DND-41 (cell line): ENCODE results near the gene CTBP1.

Source experiments
- ATAC-seq: fragments of 200-7000 bp; cut with Tn5 transposase; 3 replicates; pipeline ENCODE4 v1.9.1; 2021; ENCODE audit warnings: low read depth; ENCODE audit not compliant: insufficient read depth
- DNase-seq: peaks from one replicate; pipeline ENCODE4 v3.0.0-alpha.2; 2020
- H2AFZ ChIP-seq: 2 replicates; pipeline ENCODE4 v1.6.0; 2012; ENCODE audit warnings: low read depth, low read length
- H3K27ac ChIP-seq: 2 replicates; pipeline ENCODE4 v1.5.1; 2012; ENCODE audit warnings: low read length, inconsistent platforms
- H3K27me3 ChIP-seq: fragments of 200-600 bp; sonication (generic); 2 replicates; pipeline ENCODE4 v1.6.0; 2012; ENCODE audit warnings: low read length, mild to moderate bottlenecking, inconsistent platforms; ENCODE audit not compliant: insufficient read depth, poor library complexity
- H3K36me3 ChIP-seq: 2 replicates; pipeline ENCODE4 v1.5.1; 2012; ENCODE audit warnings: low read length, inconsistent platforms; ENCODE audit not compliant: insufficient read depth
- H3K4me1 ChIP-seq: 2 replicates; pipeline ENCODE4 v1.5.1; 2012; ENCODE audit warnings: mild to moderate bottlenecking, low read length; ENCODE audit not compliant: insufficient read depth
- H3K4me2 ChIP-seq: 2 replicates; pipeline ENCODE4 v1.6.0; 2012; ENCODE audit warnings: mild to moderate bottlenecking, moderate library complexity, low read length, inconsistent platforms; ENCODE audit not compliant: insufficient read depth
- H3K4me3 ChIP-seq, 2 experiments: fragments of 200-600 bp in 1 of 2; shearing (Covaris generic) in 1 of 2; 2 replicates each; pipeline ENCODE4 v1.5.1; 2012 to 2016; ENCODE audit warnings: inconsistent platforms in 2 of 2, low read length in 2 of 2, mild to moderate bottlenecking in 2 of 2, low read depth in 1 of 2, moderate library complexity in 1 of 2
- H3K79me2 ChIP-seq: 2 replicates; pipeline ENCODE4 v1.6.0; 2012; ENCODE audit warnings: low read length, inconsistent platforms; ENCODE audit not compliant: insufficient read depth
- H3K9ac ChIP-seq: 2 replicates; pipeline ENCODE4 v1.6.0; 2012; ENCODE audit warnings: low read depth, mild to moderate bottlenecking, inconsistent platforms, low read length, moderate library complexity
- H3K9me3 ChIP-seq: 2 replicates; pipeline ENCODE4 v1.5.1; 2012; ENCODE audit warnings: low read length, moderate library complexity, mild to moderate bottlenecking, inconsistent platforms; ENCODE audit not compliant: insufficient read depth, severe bottlenecking
- H4K20me1 ChIP-seq: 2 replicates; pipeline ENCODE4 v1.6.0; 2012; ENCODE audit warnings: low read length; ENCODE audit not compliant: insufficient read depth
- EZH2 ChIP-seq: IDR thresholded peaks from 3 replicates; pipeline ENCODE4 v1.6.1; 2012; ENCODE audit warnings: borderline replicate concordance, low read depth, mild to moderate bottlenecking, moderate library complexity, low read length, inconsistent platforms; ENCODE audit not compliant: severe bottlenecking
- TF ChIP-seq, protein P1 (sequence below): IDR thresholded peaks from 2 replicates; pipeline ENCODE4 v1.5.1; 2012; ENCODE audit warnings: borderline replicate concordance, low read length, moderate library complexity, mild to moderate bottlenecking; ENCODE audit not compliant: poor library complexity, severe bottlenecking; ENCODE audit errors: extremely low read depth

The CTBP1 gene

GRCh38 chr4:1170156-1170975 lies 78.6 kb downstream of the CTBP1 start:
- H3K9ac ChIP-seq: no peak overlapping the region
- peaks cover 25% of the 10 kb centered on the region for H3K4me1 ChIP-seq
- no peaks in the 10 kb centered on the region for H3K9me3 ChIP-seq
- DNase-seq (no peak), ATAC-seq (no peak)
- no peaks in the 10 kb centered on the region for H3K36me3 ChIP-seq
- H3K27me3 ChIP-seq: no peaks in the 10 kb centered on the region
- H3K79me2 ChIP-seq: 0 out of 2 replicates have a peak, but pooled peaks cover 5% of the 10 kb centered on the region
- no peak overlapping the region for H3K27ac ChIP-seq
- no peaks in the 10 kb centered on the region for H4K20me1 ChIP-seq
- no peak overlapping the region for H2AFZ ChIP-seq
- TF ChIP-seq, protein P1, sequence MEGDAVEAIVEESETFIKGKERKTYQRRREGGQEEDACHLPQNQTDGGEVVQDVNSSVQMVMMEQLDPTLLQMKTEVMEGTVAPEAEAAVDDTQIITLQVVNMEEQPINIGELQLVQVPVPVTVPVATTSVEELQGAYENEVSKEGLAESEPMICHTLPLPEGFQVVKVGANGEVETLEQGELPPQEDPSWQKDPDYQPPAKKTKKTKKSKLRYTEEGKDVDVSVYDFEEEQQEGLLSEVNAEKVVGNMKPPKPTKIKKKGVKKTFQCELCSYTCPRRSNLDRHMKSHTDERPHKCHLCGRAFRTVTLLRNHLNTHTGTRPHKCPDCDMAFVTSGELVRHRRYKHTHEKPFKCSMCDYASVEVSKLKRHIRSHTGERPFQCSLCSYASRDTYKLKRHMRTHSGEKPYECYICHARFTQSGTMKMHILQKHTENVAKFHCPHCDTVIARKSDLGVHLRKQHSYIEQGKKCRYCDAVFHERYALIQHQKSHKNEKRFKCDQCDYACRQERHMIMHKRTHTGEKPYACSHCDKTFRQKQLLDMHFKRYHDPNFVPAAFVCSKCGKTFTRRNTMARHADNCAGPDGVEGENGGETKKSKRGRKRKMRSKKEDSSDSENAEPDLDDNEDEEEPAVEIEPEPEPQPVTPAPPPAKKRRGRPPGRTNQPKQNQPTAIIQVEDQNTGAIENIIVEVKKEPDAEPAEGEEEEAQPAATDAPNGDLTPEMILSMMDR: no peak
- TF ChIP-seq EZH2: no peak
- H3K4me3 ChIP-seq: no peak overlapping the region
- H3K4me2 ChIP-seq: no peak overlapping the region

DNA sequence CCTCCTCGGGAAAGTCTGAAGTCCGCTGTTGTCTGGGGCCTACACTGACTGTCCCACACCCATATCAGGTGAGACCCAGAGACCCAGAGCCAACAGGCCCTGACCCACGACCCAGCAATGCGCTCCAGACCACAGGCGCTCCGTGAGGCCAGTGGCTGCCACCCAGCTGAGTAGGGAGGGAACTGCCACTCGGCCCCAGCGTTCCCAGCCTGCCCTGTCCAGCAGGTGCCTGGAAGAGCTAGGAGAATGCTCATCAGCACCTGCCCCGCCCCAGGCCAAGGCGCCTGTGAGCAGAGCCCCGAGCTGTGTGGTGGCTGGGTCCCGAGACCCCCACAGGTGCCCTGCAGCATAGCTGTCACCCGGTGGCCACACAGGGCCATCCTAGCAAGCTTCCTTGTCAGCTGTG lies 79.2 kb downstream of the CTBP1 start:
- no peak for DNase-seq
- Histone ChIP-seq H3K79me2 (0 out of 2 replicates have a peak, but pooled peaks cover 5% of the 10 kb centered on the region), H3K36me3 (no peaks in the 10 kb centered on the region), H4K20me1 (no peaks in the 10 kb centered on the region), H3K9ac (no peak overlapping the region), H3K4me3 (no peak overlapping the region), H3K4me2 (no peak overlapping the region), H2AFZ (no peak overlapping the region), H3K27ac (no peak overlapping the region), H3K27me3 (no peaks in the 10 kb centered on the region), H3K4me1 (peaks cover 25% of the 10 kb centered on the region), H3K9me3 (no peaks in the 10 kb centered on the region)
- TF ChIP-seq EZH2: no peak
- TF ChIP-seq, protein P1: no peak
- no peak for ATAC-seq

GRCh38 chr4:1169171-1169671 lies 79.7 kb downstream of the CTBP1 start:
- Histone ChIP-seq H3K9me3 (no peaks in the 10 kb centered on the region), H3K27me3 (no peaks in the 10 kb centered on the region), H3K27ac (no peak overlapping the region; the same call in 1 of the 2 replicates), H3K4me1 (peaks cover 25% of the 10 kb centered on the region), H3K4me2 (peak overlapping the region; percentile 74), H3K36me3 (no peaks in the 10 kb centered on the region), H4K20me1 (no peaks in the 10 kb centered on the region), H3K9ac (no peak overlapping the region), H3K4me3 (no peak overlapping the region), H3K79me2 (0 out of 2 replicates have a peak, but pooled peaks cover 5% of the 10 kb centered on the region), H2AFZ (no peak overlapping the region)
- no peak for DNase-seq
- no peak for ATAC-seq
- TF ChIP-seq, protein P1: no peak
- no peak for TF ChIP-seq EZH2
